Measurements from ENCODE around the gene PROC. TPM values are rescaled to one million over a fixed set of nuclear protein-coding genes. Genes with fewer than 3 reads are reported as not detected.

PROC gene
- total RNA-seq, 4 donors from 2014 or later = 2.1 TPM; not detected in 3

GRCh38 chr2:127463155-127463991 lies 45.1 kb downstream of the PROC start:
- peaks cover 0 to 5% (median 0%) of the 10 kb centered on the region in 3 donors for H3K4me1 ChIP-seq
- TF ChIP-seq CTCF (IDR thresholded peaks at IDR 0.05) = no peak
- no peak for TF ChIP-seq POLR2A (IDR thresholded peaks at IDR 0.05)
- WGBS, 2 donors = 85 to 87% methylated on average over 17 to 19 of the region's 19 CpGs
- H3K9me3 ChIP-seq = no peaks in the 10 kb centered on the region
- no peaks in the 10 kb centered on the region for H3K27me3 ChIP-seq
- intact Hi-C loops (cut with DNase I) = loop anchor here (10.0 kb wide), 1 partner anchor 269 kb away; no protein-coding TSS in a partner anchor
- no peak for DNase-seq
- H3K36me3 ChIP-seq = peaks cover 0 to 10% (median 0%) of the 10 kb centered on the region in 3 donors
- no peak overlapping the region for H3K4me3 ChIP-seq
- H3K27ac ChIP-seq = no peak overlapping the region

GRCh38 chr2:127464470-127465257 lies 46.4 kb downstream of the PROC start:
- 56 to 77% methylated on average over 7 of the region's 7 CpGs for WGBS, 2 donors
- Histone ChIP-seq H3K27ac (no peak overlapping the region), H3K4me3 (no peak overlapping the region), H3K36me3 (peaks cover 0 to 23% (median 0%) of the 10 kb centered on the region in 3 donors), H3K9me3 (no peaks in the 10 kb centered on the region), H3K4me1 (peaks cover 0 to 5% (median 0%) of the 10 kb centered on the region in 3 donors), H3K27me3 (no peaks in the 10 kb centered on the region)
- DNase-seq = no peak
- intact Hi-C loops (cut with DNase I) = loop anchor here (10.0 kb wide), 1 partner anchor 270 kb away; no protein-coding TSS in a partner anchor
- no peak for TF ChIP-seq CTCF (IDR thresholded peaks at IDR 0.05)
- no peak for TF ChIP-seq POLR2A (IDR thresholded peaks at IDR 0.05)

GRCh38 chr2:127465258-127465657 lies 47.0 kb downstream of the PROC start:
- no peaks in the 10 kb centered on the region for H3K9me3 ChIP-seq
- DNase-seq = no peak
- H3K36me3 ChIP-seq = peaks cover 0 to 27% (median 0%) of the 10 kb centered on the region in 3 donors
- no peak overlapping the region for H3K27ac ChIP-seq
- TF ChIP-seq POLR2A (IDR thresholded peaks at IDR 0.05) (no peak), CTCF (IDR thresholded peaks at IDR 0.05) (no peak)
- H3K27me3 ChIP-seq = no peaks in the 10 kb centered on the region
- intact Hi-C loops (cut with DNase I) = loop anchor here (10.0 kb wide), 1 partner anchor 270 kb away; no protein-coding TSS in a partner anchor
- no peak overlapping the region for H3K4me3 ChIP-seq
- peaks cover 0 to 5% (median 0%) of the 10 kb centered on the region in 3 donors for H3K4me1 ChIP-seq
- WGBS, 2 donors = 54% methylated on average over 4 of the region's 4 CpGs

- Histone ChIP-seq H3K36me3 (peaks cover 0 to 27% (median 0%) of the 10 kb centered on the region in 3 donors), H3K4me1 (peaks cover 0 to 5% (median 0%) of the 10 kb centered on the region in 3 donors), H3K4me3 (no peak overlapping the region), H3K9me3 (no peaks in the 10 kb centered on the region), H3K27ac (no peak overlapping the region), H3K27me3 (no peaks in the 10 kb centered on the region)
- no peak for TF ChIP-seq POLR2A (IDR thresholded peaks at IDR 0.05)
- DNase-seq = no peak
- 83 to 84% methylated on average over 8 of the region's 8 CpGs for WGBS, 2 donors
- intact Hi-C loops (cut with DNase I) = loop anchor here (10.0 kb wide), 1 partner anchor 274 kb away; no protein-coding TSS in a partner anchor
Measured at GRCh38 chr2:127469051-127469450, 50.8 kb downstream of the PROC start.

- 96 to 100% methylated on average over 1 to 2 of the region's 2 CpGs for WGBS, 2 donors
- H3K27ac ChIP-seq = no peak overlapping the region
- no peaks in the 10 kb centered on the region for H3K27me3 ChIP-seq
- DNase-seq = no peak
- intact Hi-C loops (cut with DNase I) = loop anchor here (10.0 kb wide), 2 partner anchors 145 to 275 kb away; no protein-coding TSS in a partner anchor
- H3K36me3 ChIP-seq = peaks cover 0 to 27% (median 0%) of the 10 kb centered on the region in 3 donors
- peaks cover 0 to 2% (median 0%) of the 10 kb centered on the region in 3 donors for H3K4me1 ChIP-seq
- no peaks in the 10 kb centered on the region for H3K9me3 ChIP-seq
- TF ChIP-seq POLR2A (IDR thresholded peaks at IDR 0.05) (no peak), CTCF (IDR thresholded peaks at IDR 0.05) (no peak)
- H3K4me3 ChIP-seq = no peak overlapping the region
Measured at GRCh38 chr2:127469974-127470373, 51.7 kb downstream of the PROC start.

Measured in esophagus squamous epithelium (tissue), 5 donors.